ENCODE results near the gene SHLD1.

SHLD1 gene

DNA sequence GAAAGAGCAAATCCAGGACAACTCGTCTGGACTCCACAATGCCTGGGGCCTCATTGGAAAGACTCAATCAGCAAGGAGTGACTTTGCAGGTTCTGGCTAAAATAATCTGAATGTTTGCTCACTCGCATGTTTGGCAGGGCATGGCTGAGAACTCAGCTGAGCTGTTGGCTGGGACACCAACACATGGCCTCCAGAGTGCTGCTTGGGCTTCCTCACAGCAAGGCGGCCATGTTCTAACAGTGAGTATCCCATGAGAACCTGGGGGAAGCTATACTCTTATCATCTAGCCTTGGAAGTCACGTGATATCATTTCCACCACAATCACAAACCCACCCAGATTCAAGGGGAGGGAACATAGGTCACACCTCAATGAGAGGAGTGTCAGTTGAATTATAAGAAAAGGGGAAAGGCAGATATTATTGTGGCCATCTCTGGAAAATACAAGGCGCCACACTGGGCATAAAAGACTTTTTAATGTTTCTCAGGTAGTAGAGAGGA is 23.1 kb upstream of the SHLD1 start:
- no peak for DNase-seq (ENCODE audit: low spot score)
- TF ChIP-seq, protein P1, sequence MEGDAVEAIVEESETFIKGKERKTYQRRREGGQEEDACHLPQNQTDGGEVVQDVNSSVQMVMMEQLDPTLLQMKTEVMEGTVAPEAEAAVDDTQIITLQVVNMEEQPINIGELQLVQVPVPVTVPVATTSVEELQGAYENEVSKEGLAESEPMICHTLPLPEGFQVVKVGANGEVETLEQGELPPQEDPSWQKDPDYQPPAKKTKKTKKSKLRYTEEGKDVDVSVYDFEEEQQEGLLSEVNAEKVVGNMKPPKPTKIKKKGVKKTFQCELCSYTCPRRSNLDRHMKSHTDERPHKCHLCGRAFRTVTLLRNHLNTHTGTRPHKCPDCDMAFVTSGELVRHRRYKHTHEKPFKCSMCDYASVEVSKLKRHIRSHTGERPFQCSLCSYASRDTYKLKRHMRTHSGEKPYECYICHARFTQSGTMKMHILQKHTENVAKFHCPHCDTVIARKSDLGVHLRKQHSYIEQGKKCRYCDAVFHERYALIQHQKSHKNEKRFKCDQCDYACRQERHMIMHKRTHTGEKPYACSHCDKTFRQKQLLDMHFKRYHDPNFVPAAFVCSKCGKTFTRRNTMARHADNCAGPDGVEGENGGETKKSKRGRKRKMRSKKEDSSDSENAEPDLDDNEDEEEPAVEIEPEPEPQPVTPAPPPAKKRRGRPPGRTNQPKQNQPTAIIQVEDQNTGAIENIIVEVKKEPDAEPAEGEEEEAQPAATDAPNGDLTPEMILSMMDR (IDR thresholded peaks at IDR 0.05; ENCODE audit: extremely low read depth, missing control alignments): no peak

DNA sequence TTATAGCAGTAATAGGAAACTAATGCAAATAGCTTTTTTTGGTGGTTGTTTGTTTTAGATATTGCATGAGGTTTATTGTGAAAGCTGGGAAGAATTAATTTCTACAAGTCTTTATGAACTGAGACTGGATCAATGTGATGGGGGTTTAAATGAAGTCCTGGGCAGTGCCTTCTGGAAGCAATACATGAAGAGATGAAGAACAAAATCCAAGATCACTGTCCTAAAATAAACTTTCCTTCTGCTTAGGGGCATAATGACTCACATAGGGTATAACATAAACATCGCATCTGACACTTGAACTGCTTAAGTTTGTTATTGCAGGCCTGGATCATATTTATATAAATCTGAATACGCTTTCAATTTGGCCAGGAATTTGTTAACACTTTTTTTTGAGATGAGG is 20.9 kb upstream of the SHLD1 start:
- DNase-seq (ENCODE audit: low spot score): no peak
- TF ChIP-seq, protein P1 (IDR thresholded peaks at IDR 0.05; ENCODE audit: extremely low read depth, missing control alignments): no peak

DNA sequence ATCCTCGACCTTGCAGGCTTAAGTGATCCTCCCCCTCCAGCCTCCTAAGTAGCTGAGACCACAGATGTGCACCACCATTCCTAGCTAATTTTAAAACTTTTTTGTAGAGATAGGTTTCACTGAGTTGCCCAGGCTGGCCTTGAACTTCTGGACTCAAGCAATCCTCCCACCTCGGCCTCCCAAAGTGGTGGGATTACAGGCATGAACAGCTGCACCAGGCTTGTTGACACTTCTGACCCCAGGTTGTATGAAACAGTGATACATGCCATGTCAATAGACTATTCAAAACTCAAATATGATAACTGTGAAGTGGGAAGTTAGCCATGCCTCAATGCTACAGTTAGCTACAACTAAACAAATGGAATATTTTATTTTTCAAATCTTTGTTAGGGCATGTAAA is 20.1 kb upstream of the SHLD1 start:
- DNase-seq (ENCODE audit: low spot score): no peak
- TF ChIP-seq, protein P1 (IDR thresholded peaks at IDR 0.05; ENCODE audit: extremely low read depth, missing control alignments): no peak

DNA sequence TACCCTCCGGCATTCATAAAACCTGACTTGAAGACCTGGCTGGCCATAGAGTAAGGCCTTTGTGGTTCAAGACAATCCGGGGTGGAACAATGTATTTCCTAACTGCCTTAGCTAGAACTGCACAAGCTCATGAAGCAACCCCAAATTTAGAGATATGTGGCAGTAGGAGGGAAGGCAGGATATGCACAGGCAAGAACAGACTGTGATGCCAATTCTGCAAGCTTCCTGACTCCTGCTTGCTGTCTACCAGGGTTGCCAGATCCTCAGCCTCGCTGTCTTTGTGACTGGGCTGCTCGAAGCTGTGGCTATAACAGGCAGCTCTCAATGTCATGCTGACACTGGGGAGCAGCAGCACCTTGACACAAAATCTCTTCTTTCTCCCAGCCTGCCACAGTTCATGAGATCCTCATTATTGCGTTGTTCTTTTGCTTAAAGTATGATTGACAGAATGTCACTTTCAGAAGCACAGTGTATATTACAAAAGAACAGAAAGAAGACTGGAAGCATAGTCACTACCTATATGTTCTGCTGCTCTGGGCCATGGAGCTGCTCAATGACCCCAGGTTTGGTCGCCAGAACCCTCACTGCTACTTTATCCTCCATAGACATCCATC is 18.3 kb upstream of the SHLD1 start:
- TF ChIP-seq, protein P1 (IDR thresholded peaks at IDR 0.05; ENCODE audit: extremely low read depth, missing control alignments): no peak
- DNase-seq (ENCODE audit: low spot score): no peak

DNA sequence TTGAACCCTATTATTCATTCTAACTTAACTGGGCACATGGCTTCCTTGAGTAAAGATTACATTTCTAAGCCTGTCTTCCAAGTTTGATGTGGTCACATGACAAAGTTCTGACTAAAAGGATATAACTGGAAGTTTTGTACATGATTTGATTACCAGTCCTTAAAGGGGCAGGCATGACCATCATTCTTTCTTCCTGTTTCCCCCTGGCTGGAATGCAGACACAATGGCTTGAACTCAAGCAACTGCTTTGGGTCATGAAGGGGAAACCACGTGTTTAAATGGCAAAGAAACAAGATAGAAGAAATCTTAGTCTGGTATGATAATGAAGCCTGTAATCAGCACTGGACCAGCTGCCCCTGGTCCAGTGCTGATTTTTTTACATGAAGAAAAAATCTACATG is 15.6 kb upstream of the SHLD1 start:
- no peak for DNase-seq (ENCODE audit: low spot score)
- TF ChIP-seq, protein P1 (IDR thresholded peaks at IDR 0.05; ENCODE audit: extremely low read depth, missing control alignments): no peak

DNA sequence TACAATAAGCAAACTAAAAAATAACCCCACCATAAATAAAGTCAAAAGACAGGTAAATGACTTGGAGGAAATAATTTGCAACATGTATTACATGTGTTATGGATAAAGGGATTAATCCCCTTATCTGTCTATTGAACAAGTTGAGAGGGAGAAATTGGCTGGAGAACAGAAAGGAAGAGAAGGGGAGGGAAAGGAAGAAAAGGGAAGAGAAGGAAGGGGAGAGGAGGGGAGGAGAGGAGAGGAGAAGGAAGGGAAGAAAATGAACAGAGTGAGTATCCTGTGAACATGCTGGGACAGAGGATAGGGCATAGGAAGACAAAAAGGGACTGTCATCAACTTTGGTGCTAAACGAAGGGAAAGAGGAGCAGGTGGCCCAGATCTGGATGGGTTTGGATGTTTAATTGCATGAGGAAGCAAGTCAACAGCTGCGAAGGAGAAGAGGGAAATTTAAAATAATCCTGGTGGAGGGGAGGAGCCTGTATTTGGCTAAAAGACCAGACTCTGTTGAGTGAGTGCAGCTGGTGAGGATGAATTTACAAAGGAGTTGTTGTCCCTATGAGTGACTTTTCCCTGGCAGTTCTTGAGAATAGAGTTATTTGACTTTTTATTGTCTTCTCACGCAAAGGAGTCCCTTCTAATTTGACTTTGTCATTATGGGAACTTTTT is 14.2 kb upstream of the SHLD1 start:
- TF ChIP-seq, protein P1 (IDR thresholded peaks at IDR 0.05; ENCODE audit: extremely low read depth, missing control alignments): no peak
- no peak for DNase-seq (ENCODE audit: low spot score)

DNA sequence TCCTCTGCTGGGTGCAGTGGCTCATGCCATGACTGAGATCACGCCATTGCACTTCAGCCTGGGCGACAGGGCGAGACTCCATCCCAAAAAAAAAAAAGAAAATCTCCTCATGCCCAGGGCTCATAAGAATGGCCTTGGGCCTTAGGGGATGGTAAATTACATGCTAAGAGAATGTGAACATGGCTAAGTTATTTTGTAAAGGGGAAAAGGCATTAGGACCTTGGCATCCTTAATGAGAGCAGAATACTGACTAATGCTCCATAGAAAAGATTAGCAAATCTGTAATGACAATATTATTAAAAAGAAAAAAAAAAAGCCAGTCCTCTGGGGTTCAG is 12.6 kb upstream of the SHLD1 start:
- TF ChIP-seq, protein P1 (IDR thresholded peaks at IDR 0.05; ENCODE audit: extremely low read depth, missing control alignments): no peak
- no peak for DNase-seq (ENCODE audit: low spot score)

Measured in GM20000 (cell line).